ENCODE data around the gene SNTG2. TPM values are rescaled to one million over a fixed set of nuclear protein-coding genes. Genes with fewer than 3 reads are reported as not detected.

The SNTG2 gene
- total RNA-seq, 2 experiments from 2014 or later = 2.5 to 3.2 TPM

DNA sequence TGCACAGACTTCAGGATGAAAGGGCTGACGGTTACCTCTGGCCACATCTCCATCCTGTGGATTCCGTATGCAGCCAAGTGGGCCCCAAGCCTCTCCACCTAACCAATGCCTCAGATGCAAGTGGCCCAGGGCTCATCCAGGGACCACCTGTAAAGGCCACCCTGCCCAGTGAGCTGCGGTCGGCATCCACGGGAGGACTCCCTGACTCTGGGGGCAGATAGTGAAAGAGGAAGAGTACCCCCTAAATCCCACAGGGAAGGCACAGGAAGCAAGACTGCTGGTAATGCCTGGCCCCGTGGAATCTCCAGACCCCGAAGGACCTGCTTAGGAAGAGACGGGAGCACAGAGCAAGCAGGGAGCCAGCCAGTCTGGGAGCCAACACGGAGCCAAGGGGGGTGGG, 451.4 kb downstream of the SNTG2 start:
- Mint-ChIP-seq H3K27me3 (no peaks in the 10 kb centered on the region), H3K4me3 (no peak overlapping the region), H3K27ac (no peak overlapping the region), H3K4me1 (ENCODE audit: low read depth) (no peaks in the 10 kb centered on the region), H3K9me3 (peaks cover 4% of the 10 kb centered on the region), H3K36me3 (ENCODE audit: low read depth) (no peaks in the 10 kb centered on the region)
- DNase-seq = no peak
- no peak for TF ChIP-seq CTCF (IDR thresholded peaks at IDR 0.05)
- POLR2A ChIA-PET = no interaction called here
- intact Hi-C loops (cut with micrococcal nuclease) = no loop called here
- ATAC-seq = no peak
- CTCF ChIA-PET = no interaction called here

GRCh38 chr2:1403565-1403964, 452.9 kb downstream of the SNTG2 start:
- intact Hi-C loops (cut with micrococcal nuclease) = no loop called here
- CTCF ChIA-PET = no interaction called here
- Mint-ChIP-seq H3K4me1 (ENCODE audit: low read depth) (no peaks in the 10 kb centered on the region), H3K4me3 (no peak overlapping the region), H3K9me3 (peaks cover 4% of the 10 kb centered on the region), H3K27me3 (no peaks in the 10 kb centered on the region), H3K36me3 (ENCODE audit: low read depth) (no peaks in the 10 kb centered on the region), H3K27ac (no peak overlapping the region)
- POLR2A ChIA-PET = no interaction called here
- ATAC-seq (no peak), DNase-seq (no peak)
- TF ChIP-seq CTCF (IDR thresholded peaks at IDR 0.05) = no peak

- no peak for ATAC-seq
- intact Hi-C loops (cut with micrococcal nuclease) = no loop called here
- CTCF ChIA-PET = no interaction called here
- Mint-ChIP-seq H3K9me3 (peaks cover 4% of the 10 kb centered on the region), H3K36me3 (ENCODE audit: low read depth) (no peaks in the 10 kb centered on the region), H3K4me3 (no peak overlapping the region), H3K27ac (no peak overlapping the region), H3K4me1 (ENCODE audit: low read depth) (no peaks in the 10 kb centered on the region), H3K27me3 (no peaks in the 10 kb centered on the region)
- POLR2A ChIA-PET = no interaction called here
- DNase-seq = no peak
- TF ChIP-seq CTCF (IDR thresholded peaks at IDR 0.05) = no peak
Measured at GRCh38 chr2:1405124-1405523, 454.5 kb downstream of the SNTG2 start.

DNA sequence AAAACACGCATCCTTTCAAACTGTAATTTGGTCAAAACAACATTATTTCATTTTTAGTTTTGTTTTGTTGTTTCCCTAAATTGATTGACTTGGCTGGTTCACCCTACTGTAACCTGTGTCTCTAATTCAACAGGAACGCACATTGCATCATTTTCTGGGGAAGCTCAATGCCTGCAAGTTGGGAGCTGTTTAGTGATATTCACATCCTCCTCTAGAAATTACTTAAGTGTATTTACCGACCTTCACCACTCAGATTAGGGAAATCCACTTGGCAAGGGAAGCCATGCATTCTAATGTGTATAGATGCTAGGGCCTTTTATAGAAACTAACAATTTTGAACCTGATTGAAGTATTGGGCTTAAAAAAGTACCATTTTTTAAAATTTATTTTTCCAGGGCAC, 455.3 kb downstream of the SNTG2 start:
- POLR2A ChIA-PET = no interaction called here
- TF ChIP-seq CTCF (IDR thresholded peaks at IDR 0.05) = no peak
- Mint-ChIP-seq H3K9me3 (peaks cover 4% of the 10 kb centered on the region), H3K4me3 (no peak overlapping the region), H3K4me1 (ENCODE audit: low read depth) (no peaks in the 10 kb centered on the region), H3K27me3 (no peaks in the 10 kb centered on the region), H3K36me3 (ENCODE audit: low read depth) (no peaks in the 10 kb centered on the region), H3K27ac (no peak overlapping the region)
- CTCF ChIA-PET = no interaction called here
- intact Hi-C loops (cut with micrococcal nuclease) = no loop called here
- DNase-seq (no peak), ATAC-seq (no peak)

GRCh38 chr2:1406434-1406833, 455.8 kb downstream of the SNTG2 start:
- Mint-ChIP-seq H3K4me1 (ENCODE audit: low read depth) (no peaks in the 10 kb centered on the region), H3K36me3 (ENCODE audit: low read depth) (no peaks in the 10 kb centered on the region), H3K9me3 (peaks cover 4% of the 10 kb centered on the region), H3K27me3 (no peaks in the 10 kb centered on the region), H3K27ac (no peak overlapping the region), H3K4me3 (no peak overlapping the region)
- DNase-seq = no peak
- POLR2A ChIA-PET = no interaction called here
- intact Hi-C loops (cut with micrococcal nuclease) = no loop called here
- no peak for TF ChIP-seq CTCF (IDR thresholded peaks at IDR 0.05)
- no peak for ATAC-seq
- CTCF ChIA-PET = no interaction called here
